Heart left ventricle (tissue), 13 donors: ENCODE data around the gene RAB12.

Experiments used
- CTCF ChIP-seq, 12 donors: fragments of 200-600 bp; sonication (generic) in 4 of 12; IDR thresholded peaks; one replicate each; pipeline versions ENCODE4 v1.5.0 to v1.8.0; 2018 to 2022; ENCODE audit warnings: antibody characterized with exemption in 12 of 12, mild to moderate bottlenecking in 5 of 12
- POLR2A ChIP-seq, 2 donors: fragments of 450-650 bp; IDR thresholded peaks; one replicate each; pipeline ENCODE4 v1.6.1; 2017; ENCODE audit warnings: antibody characterized with exemption in 2 of 2, mild to moderate bottlenecking in 2 of 2, moderate library complexity in 2 of 2
- donor health status: ischemic (EF 13 %, LVEDD 7.1; RV severe dilation, severe dysfunction).
- donor health status: DM: no; HTN: yes; CAD: no.
- donor health status: DM: no; HTN: no; CAD: no.
- donor health status: ischemic (EF 25% LVEDD 6.9; RV normal size, moderate dysfunction).
- donor health status: ischemic (EF 25% LVEDD 5.7; RV mildly dilated, moderate dysfunction).
- donor health status: ischemic (EF 35%, LVEDD 5.7; RV mildly dilated, moderate dysfunction).
- donor health status: nonischemic (EF 11% LVEDD 7.7; RV severe dilation, severe dysfunction).
- donor health status: DM: yes; HTN: yes; CAD: no.
- donor health status: PGD.
- donor health status: ischemic (EF 29% LVEDD 5.4; RV normal size, mild dysfunction).
- donor health status: nonischemic (EF 23%, LVEDD 6.1; RV moderate dilation, normal function).

GRCh38 chr18:8605974-8606373 lies 3.3 kb upstream of the RAB12 start:
- no peak for TF ChIP-seq CTCF (IDR thresholded peaks at IDR 0.05)
- TF ChIP-seq POLR2A (IDR thresholded peaks at IDR 0.05), result no peak
